Measurements from ENCODE around the gene DARS2.
"Not testable (repeated sequence)": the region's sequence is repeated elsewhere in the genome, so short reads cannot be mapped to it uniquely, and the experiment has no call there.

DARS2 gene

GRCh38 chr1:173824315-173825081 is at the start of gene DARS2, which contains the start of gene CENPL:
Gene DARS2, plus strand, starts transcription at chr1:173824673. Its CDS starts 557 bp downstream, at chr1:173825230.
Gene CENPL, minus strand, starts transcription at chr1:173824883. Its CDS starts 13,584 bp downstream, at chr1:173811299.
- DNase-seq: peak; percentile 78 to 100 (median 94)

- no peak for DNase-seq
These were observed 48.8 kb upstream of the DARS2 start for GRCh38 chr1:173775578-173776226.

GRCh38 chr1:173779936-173780335 is 44.5 kb upstream of the DARS2 start:
- DNase-seq: no peak

- DNase-seq: no peak
These were observed 39.5 kb upstream of the DARS2 start for GRCh38 chr1:173784997-173785396.

GRCh38 chr1:173789841-173790240 is 34.6 kb upstream of the DARS2 start:
- DNase-seq: no peak

GRCh38 chr1:173798078-173798477 is 26.4 kb upstream of the DARS2 start:
- DNase-seq: no peak

GRCh38 chr1:173799995-173800394 is 24.5 kb upstream of the DARS2 start:
- DNase-seq: not testable (repeated sequence)

- DNase-seq: no peak
These were observed 21.5 kb upstream of the DARS2 start for GRCh38 chr1:173802961-173803360.

GRCh38 chr1:173813654-173814053 is 10.8 kb upstream of the DARS2 start:
- not testable (repeated sequence) for DNase-seq

- no peak for DNase-seq
These were observed 6.0 kb upstream of the DARS2 start for GRCh38 chr1:173818459-173818858.

GRCh38 chr1:173821680-173822079 is 2.8 kb upstream of the DARS2 start:
- DNase-seq: no peak

- DNase-seq: no peak
These were observed 625 bp upstream of the DARS2 start for GRCh38 chr1:173823781-173824314.

GRCh38 chr1:173827611-173828010 is 3.1 kb downstream of the DARS2 start:
- DNase-seq: no peak

- no peak for DNase-seq
These were observed 8.3 kb downstream of the DARS2 start for GRCh38 chr1:173832748-173833147.

GRCh38 chr1:173852105-173852504 is 27.6 kb downstream of the DARS2 start:
- no peak for DNase-seq

- no peak for DNase-seq
These were observed 28.6 kb downstream of the DARS2 start for GRCh38 chr1:173853074-173853473.

GRCh38 chr1:173856014-173856413 is 31.5 kb downstream of the DARS2 start:
- DNase-seq: no peak

- DNase-seq: no peak
These were observed 32.4 kb downstream of the DARS2 start for GRCh38 chr1:173856903-173857302.

- DNase-seq: no peak
These were observed 33.0 kb downstream of the DARS2 start for GRCh38 chr1:173857363-173857917.

GRCh38 chr1:173859547-173859946 is 35.1 kb downstream of the DARS2 start:
- DNase-seq: not testable (repeated sequence)

GRCh38 chr1:173860065-173860464 is 35.6 kb downstream of the DARS2 start:
- no peak for DNase-seq

GRCh38 chr1:173861731-173862145 is 37.3 kb downstream of the DARS2 start:
- no peak for DNase-seq
